Tibial nerve (tissue), 4 donors: ENCODE data around the gene BCCIP.

Experiments
- EP300 ChIP-seq, 2 donors: sonication (generic); formaldehyde crosslinking; IDR thresholded peaks; one replicate each; pipeline ENCODE4 v1.6.1; 2017; ENCODE audit warnings: antibody characterized with exemption in 2 of 2, mild to moderate bottlenecking in 1 of 2
- POLR2A ChIP-seq, 2 donors: fragments of 450-650 bp; IDR thresholded peaks; one replicate each; pipeline ENCODE4 v1.6.1; 2017; ENCODE audit warnings: antibody characterized with exemption in 2 of 2, mild to moderate bottlenecking in 2 of 2, moderate library complexity in 2 of 2
- TF ChIP-seq, protein P1 (sequence below), 5 experiments: fragments of 200-600 bp in 3 of 5; fragments of 450-650 bp in 2 of 5; sonication (generic) in 3 of 5; IDR thresholded peaks; one replicate each; pipeline ENCODE4 v1.5.1; 2016 to 2019; ENCODE audit warnings: antibody characterized with exemption in 5 of 5, mild to moderate bottlenecking in 3 of 5, moderate library complexity in 2 of 5

DNA sequence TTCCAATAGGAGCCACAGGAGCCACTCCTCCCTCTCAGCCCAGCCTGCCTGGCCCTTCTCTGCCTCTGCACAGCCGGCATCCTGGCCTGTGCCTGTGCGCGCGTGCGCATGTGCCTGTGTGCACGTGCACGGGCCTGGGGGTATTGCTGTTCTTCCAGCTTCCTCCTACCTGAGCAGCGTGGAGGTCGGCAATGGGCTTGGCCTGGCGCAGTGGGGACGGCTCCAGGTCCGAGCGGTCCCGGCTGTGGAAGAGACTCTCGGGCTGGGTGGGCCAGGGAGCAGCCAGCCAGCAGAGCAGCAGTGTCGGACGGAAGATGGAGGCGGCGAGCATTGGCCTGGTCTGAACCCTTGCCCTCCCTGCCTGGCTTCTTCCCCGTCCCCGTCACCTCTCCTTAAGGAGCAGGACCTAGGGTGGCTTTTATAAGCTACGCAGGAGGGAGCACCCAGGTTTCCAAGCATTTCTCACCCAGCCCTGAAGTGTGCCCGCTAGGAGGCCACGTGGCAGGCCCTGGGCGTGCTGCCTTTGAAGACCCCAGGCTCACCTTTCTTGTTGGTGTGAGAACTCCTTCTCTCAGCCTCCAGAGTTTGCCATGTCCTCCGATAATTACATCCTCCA is 47.7 kb upstream of the BCCIP start, which contains the start of gene MMP21:
- TF ChIP-seq, protein P1, sequence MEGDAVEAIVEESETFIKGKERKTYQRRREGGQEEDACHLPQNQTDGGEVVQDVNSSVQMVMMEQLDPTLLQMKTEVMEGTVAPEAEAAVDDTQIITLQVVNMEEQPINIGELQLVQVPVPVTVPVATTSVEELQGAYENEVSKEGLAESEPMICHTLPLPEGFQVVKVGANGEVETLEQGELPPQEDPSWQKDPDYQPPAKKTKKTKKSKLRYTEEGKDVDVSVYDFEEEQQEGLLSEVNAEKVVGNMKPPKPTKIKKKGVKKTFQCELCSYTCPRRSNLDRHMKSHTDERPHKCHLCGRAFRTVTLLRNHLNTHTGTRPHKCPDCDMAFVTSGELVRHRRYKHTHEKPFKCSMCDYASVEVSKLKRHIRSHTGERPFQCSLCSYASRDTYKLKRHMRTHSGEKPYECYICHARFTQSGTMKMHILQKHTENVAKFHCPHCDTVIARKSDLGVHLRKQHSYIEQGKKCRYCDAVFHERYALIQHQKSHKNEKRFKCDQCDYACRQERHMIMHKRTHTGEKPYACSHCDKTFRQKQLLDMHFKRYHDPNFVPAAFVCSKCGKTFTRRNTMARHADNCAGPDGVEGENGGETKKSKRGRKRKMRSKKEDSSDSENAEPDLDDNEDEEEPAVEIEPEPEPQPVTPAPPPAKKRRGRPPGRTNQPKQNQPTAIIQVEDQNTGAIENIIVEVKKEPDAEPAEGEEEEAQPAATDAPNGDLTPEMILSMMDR (IDR thresholded peaks at IDR 0.05): no peak
- TF ChIP-seq EP300 (IDR thresholded peaks at IDR 0.05) (no peak), POLR2A (IDR thresholded peaks at IDR 0.05) (no peak)
